GM18909 (cell line): ENCODE results near the gene TRIM37.
"Not testable (repeated sequence)": the region's sequence is repeated elsewhere in the genome, so short reads cannot be mapped to it uniquely, and the experiment has no call there.

Experiments
- ATAC-seq: cut with Tn5 transposase; IDR thresholded peaks from one replicate; pipeline ENCODE4 v1.9.1; 2021; ENCODE audit warnings: mild to moderate bottlenecking; ENCODE audit not compliant: unreplicated experiment, poor library complexity

The TRIM37 gene

GRCh38 chr17:58957725-58958073, 149.0 kb downstream of the TRIM37 start:
- ATAC-seq = not testable (repeated sequence)

- no peak for ATAC-seq
These were observed 149.5 kb downstream of the TRIM37 start for GRCh38 chr17:58956997-58957724.

- not testable (repeated sequence) for ATAC-seq
These were observed 152.3 kb downstream of the TRIM37 start for GRCh38 chr17:58954358-58954757.

- no peak for ATAC-seq
These were observed 158.9 kb downstream of the TRIM37 start for GRCh38 chr17:58947824-58948223.

DNA sequence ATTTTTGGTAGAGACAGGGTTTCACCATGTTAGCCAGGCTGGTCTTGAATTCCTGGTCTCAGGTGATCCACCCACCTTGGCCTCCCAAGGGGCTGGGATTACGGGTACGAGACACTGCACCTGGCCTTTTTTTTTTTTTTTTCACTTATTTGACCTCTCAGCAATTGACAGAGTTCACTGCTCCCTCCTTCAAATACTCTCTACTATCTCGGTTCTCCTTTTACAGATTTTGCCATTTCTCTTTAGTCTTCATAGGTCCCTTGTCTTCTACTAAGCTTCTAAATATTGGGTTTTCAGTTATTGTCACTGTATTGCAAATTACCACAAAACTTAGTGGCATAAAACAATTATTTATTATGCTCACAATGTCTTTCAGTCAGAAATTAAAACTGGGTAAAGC, 159.3 kb downstream of the TRIM37 start:
- ATAC-seq = no peak

DNA sequence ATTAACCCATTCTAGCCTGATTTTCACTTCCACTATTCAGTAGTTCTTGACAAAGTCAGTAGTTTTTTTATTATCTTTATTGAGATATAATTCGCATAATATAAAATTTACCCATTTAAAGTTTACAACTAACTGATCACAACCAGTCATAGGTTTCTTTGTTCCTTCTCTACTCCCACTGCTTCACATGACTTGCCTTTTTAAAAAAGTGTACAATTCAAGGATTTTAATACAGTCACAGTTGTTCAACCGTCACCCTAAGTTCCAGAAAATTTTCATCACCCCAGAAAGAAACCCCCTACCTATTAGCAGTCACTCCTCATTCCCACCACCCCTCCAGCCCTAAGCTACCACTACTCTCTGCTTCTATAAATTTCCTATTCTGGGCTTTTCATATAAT, 162.5 kb downstream of the TRIM37 start:
- no peak for ATAC-seq

DNA sequence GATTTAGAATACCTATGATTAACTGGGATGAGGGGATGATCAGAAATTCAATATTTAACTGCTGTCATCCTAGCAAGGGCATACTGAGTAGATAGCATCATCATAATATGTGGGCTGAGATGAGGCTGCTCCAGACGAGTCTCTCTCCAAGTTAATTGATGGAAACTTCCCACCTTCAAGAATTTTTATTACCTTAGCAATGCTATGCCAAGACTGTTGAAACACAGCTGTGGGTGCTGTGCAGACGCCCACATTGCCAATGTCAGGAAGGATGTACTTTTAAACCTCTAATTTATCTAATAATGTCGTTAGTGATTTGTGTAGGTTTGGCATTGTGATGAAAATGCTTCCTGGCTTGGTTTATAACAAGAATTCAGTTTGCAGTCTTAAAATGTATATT, 170.4 kb downstream of the TRIM37 start:
- ATAC-seq = no peak

GRCh38 chr17:58932956-58933355, 173.7 kb downstream of the TRIM37 start:
- ATAC-seq = no peak
